GM18517 (cell line): ENCODE data around the gene ZNF662.

Experiments used
- ATAC-seq: cut with Tn5 transposase; IDR thresholded peaks from one replicate; pipeline ENCODE4 v1.9.1; 2021; ENCODE audit warnings: mild to moderate bottlenecking, moderate library complexity; ENCODE audit not compliant: unreplicated experiment

Gene ZNF662

GRCh38 chr3:42886294-42886822 lies 19.6 kb upstream of the ZNF662 start:
- no peak for ATAC-seq

- no peak for ATAC-seq
Observed at GRCh38 chr3:42887084-42887483, 18.9 kb upstream of the ZNF662 start.

GRCh38 chr3:42891042-42891441 lies 14.9 kb upstream of the ZNF662 start:
- ATAC-seq, result no peak

- no peak for ATAC-seq
Observed at GRCh38 chr3:42892169-42892568, 13.8 kb upstream of the ZNF662 start.

GRCh38 chr3:42892807-42893206 lies 13.1 kb upstream of the ZNF662 start:
- no peak for ATAC-seq

DNA sequence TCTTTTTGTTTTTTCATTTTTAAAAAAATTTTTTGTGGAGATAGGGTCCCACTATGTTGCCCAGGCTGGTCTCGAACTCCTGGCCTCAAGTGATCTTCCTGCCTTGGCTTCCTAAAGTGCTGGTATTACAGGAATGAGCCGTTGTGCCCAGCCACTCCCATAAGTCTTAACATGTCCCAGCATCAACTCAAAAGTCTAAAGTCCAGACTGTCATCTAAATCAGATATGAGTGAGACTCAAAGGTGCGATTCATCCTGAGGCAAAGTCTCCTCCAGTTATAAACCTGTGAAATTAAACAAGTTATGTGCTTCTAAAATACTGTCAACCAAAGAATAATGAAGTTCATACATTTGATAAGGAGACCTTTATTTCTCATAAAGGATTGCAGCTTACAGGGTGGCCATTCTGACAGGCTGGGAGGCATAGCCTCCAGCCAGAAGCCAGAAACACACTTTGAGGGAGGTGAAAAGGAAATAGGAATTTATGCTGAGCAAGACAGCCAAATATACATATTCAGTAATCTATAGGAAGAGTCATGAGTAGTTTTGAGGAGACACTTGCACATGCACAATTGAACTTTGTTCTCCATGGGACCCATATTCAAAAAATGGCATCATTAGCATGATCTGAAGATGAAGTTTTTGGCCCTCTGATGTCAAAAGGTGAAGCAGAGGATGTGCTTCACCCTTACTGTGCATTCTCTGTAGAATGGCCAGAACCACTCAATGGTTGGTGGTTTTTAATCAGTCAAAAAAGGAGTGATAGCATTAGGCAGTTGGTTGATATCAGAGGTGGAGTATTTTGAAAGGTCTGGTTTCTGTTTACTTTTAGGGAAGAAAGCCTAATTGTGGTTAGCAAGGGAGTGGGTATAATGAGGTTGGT lies 11.0 kb upstream of the ZNF662 start:
- no peak for ATAC-seq

DNA sequence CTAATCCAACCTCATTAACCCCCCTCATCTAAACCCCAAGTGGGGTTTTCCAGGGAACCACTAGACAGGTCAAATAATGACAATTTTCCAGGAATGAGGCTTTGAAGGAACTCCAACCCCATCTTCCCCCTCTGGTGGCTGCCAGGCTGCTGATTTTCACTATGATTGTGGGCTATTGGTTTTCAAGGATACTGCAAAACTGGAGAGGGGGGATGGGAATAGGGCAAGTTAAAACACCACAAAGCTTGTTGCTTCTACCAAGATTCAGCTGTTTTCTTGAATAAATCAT lies 10.4 kb upstream of the ZNF662 start:
- ATAC-seq, result no peak

DNA sequence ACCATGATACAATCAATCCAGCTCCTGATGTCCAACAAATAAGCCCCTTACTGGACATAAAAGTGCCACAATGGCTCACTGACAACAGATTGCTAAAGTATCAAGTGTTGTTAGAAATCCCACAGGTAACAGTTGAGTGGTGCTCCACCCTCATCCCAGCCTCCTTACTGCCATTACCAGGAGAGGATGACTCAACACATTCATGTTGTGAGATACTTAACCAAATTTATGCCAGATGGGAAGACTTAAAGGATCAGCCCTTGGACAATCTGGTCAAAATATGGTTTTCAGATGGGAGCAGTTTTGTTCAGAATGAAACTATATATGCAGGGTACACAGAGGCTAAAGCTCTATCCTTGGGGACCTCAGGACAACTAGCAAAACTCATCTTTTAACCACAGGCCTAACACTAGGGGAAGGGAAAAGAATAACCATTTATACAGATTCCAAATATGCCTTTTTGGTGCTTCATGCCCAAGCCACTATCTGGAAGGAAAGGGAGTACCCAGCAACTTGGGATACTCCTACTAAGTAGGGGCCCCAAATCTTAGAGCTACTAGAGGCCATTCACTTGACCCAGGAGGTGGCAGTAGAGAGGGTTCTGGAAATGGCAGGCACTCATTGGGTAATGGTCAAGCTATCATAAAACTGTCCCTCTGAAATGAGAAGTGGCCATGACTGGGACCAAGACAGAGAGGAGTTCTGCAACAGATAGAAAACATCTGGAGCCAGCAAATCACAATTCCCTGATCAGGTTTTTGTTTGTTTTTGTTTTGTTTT lies 6.9 kb upstream of the ZNF662 start:
- no peak for ATAC-seq

- ATAC-seq, result no peak
Observed at GRCh38 chr3:42900226-42901072, 5.5 kb upstream of the ZNF662 start.

- no peak for ATAC-seq
Observed at GRCh38 chr3:42901073-42901415, 4.9 kb upstream of the ZNF662 start.

DNA sequence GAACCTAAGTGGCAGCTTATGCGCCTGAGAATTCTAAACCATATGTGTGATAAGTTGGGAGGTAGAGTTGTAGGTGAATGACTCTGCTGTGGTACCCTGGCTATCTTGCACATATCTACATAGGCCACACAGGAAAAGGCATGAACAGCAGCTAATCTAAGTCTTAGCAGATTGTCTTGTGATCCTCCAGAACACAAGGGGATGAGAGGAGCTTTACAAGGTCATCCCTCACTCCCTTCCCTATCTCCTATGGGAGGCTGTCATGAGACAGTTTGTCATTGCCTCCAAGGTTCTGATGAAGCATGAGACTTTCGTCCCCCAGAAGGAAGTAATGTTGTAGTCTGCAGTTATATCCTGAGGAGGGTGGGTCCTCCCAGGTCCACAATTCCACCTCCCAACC lies 3.7 kb upstream of the ZNF662 start:
- no peak for ATAC-seq

GRCh38 chr3:42904076-42904475 lies 1.9 kb upstream of the ZNF662 start:
- ATAC-seq, result no peak

- ATAC-seq, result no peak
Observed at GRCh38 chr3:42905740-42906069, 237 bp upstream of the ZNF662 start.

GRCh38 chr3:42906848-42907183 lies 874 bp downstream of the ZNF662 start:
- no peak for ATAC-seq

- no peak for ATAC-seq
Observed at GRCh38 chr3:42908675-42909074, 2.7 kb downstream of the ZNF662 start.

GRCh38 chr3:42911551-42911950 lies 5.6 kb downstream of the ZNF662 start:
- no peak for ATAC-seq

GRCh38 chr3:42914771-42915515 lies 9.0 kb downstream of the ZNF662 start:
- ATAC-seq, result no peak

- ATAC-seq, result no peak
Observed at GRCh38 chr3:42923606-42924005, 17.7 kb downstream of the ZNF662 start.

DNA sequence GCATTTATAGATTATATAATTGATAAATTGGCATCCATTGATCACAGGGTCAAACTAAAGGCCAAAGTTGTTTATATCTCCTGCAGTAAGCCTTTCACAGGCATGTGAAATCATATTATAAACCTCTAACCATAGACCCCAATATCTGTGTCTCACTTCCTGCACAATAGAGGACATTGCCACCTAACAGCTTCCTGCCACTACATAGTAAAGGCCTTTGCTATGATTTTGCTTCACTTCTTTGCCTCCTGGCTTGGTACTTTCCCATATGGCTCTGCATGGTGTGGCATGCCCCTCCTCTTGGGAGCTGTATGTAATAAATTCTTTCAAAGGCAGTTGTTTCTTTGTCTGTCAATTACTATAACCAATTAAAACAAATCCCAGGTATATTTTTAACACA lies 20.4 kb downstream of the ZNF662 start:
- no peak for ATAC-seq

DNA sequence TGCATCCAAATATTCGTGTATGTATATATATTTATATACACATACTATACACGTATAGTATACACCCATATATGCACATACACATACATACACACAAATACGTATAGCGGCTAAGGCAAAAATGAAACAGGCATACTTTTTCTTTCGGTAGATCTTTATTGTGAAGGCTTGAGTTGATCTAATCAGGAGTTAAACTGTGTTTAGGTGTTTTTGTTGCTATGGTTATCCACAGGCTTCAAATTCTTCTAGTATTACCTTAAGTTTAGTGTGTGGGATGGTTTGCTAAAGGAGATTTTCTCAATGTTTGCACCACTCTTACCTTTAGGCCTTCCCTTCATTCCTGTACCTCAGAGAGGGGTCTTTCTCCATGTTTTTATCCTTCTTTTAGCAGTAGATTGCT lies 28.2 kb downstream of the ZNF662 start:
- ATAC-seq, result no peak

DNA sequence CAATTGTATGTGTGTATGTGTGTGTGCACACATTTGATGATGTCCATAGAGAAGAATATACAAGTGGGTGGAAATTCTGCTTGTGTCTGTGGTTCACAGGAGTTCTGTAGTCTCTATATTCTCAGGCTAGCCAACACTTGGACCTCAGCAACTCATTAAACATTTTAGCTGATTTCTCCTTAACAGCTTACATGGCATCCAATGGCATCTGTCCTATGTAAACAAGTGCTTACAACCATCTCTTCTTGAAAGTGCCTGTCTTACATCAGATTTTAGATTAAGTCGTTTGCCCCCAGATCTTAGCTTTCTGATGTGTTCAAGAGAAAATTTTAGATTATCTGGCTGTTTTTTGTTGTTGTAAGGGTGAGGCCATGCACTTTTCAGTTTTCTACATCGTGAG lies 29.0 kb downstream of the ZNF662 start:
- ATAC-seq, result no peak
